Immature natural killer cell (primary cell): ENCODE measurements around the gene GALNS. TPM values are rescaled to one million over a fixed set of nuclear protein-coding genes. Genes with fewer than 3 reads are reported as not detected.
"Not testable (repeated sequence)": the region's sequence is repeated elsewhere in the genome, so short reads cannot be mapped to it uniquely, and the experiment has no call there.

Experiments used
- DNase-seq, 3 donors: peaks; one replicate each; pipeline ENCODE4 v3.0.0; 2022; ENCODE audit warnings: mixed read lengths in 1 of 3
- H3K27ac Mint-ChIP-seq, 6 donors: one replicate each; pipeline ENCODE4 v1.8.0; 2020; ENCODE audit warnings: mixed read lengths in 6 of 6, mild to moderate bottlenecking in 5 of 6, inconsistent platforms in 4 of 6, moderate library complexity in 3 of 6
- H3K27me3 Mint-ChIP-seq, 3 donors: one replicate each; pipeline ENCODE4 v1.8.0; 2020 to 2021; ENCODE audit warnings: low read depth in 3 of 3, mild to moderate bottlenecking in 3 of 3, mixed read lengths in 3 of 3, moderate library complexity in 3 of 3, inconsistent platforms in 1 of 3
- H3K36me3 Mint-ChIP-seq, 3 donors: one replicate each; pipeline ENCODE4 v1.8.0; 2020; ENCODE audit warnings: mixed read lengths in 3 of 3, inconsistent platforms in 2 of 3, mild to moderate bottlenecking in 2 of 3
- H3K4me1 Mint-ChIP-seq, 2 donors: one replicate each; pipeline ENCODE4 v1.8.0; 2020; ENCODE audit warnings: inconsistent platforms in 2 of 2, mild to moderate bottlenecking in 2 of 2, mixed read lengths in 2 of 2, moderate library complexity in 1 of 2
- H3K4me3 Mint-ChIP-seq, 5 donors: one replicate each; pipeline ENCODE4 v1.8.0; 2020; ENCODE audit warnings: mild to moderate bottlenecking in 5 of 5, mixed read lengths in 5 of 5, inconsistent platforms in 3 of 5, moderate library complexity in 3 of 5
- H3K9me3 Mint-ChIP-seq, 6 donors: one replicate each; pipeline ENCODE4 v1.8.0; 2020; ENCODE audit warnings: mild to moderate bottlenecking in 6 of 6, mixed read lengths in 6 of 6, inconsistent platforms in 4 of 6, moderate library complexity in 3 of 6
- polyA plus RNA-seq, 3 donors: library from polyadenylated mRNA; unstranded; fragments of 300-500 nt; fragmentation: Illumina TruSeq; gene quantifications; one replicate each; pipeline ENCODE4 v1.2.3, GENCODE V29; 2021

Gene GALNS
- polyA plus RNA-seq, 3 donors from 2014 or later, result 10.4 to 15.4 (median 10.9) TPM

DNA sequence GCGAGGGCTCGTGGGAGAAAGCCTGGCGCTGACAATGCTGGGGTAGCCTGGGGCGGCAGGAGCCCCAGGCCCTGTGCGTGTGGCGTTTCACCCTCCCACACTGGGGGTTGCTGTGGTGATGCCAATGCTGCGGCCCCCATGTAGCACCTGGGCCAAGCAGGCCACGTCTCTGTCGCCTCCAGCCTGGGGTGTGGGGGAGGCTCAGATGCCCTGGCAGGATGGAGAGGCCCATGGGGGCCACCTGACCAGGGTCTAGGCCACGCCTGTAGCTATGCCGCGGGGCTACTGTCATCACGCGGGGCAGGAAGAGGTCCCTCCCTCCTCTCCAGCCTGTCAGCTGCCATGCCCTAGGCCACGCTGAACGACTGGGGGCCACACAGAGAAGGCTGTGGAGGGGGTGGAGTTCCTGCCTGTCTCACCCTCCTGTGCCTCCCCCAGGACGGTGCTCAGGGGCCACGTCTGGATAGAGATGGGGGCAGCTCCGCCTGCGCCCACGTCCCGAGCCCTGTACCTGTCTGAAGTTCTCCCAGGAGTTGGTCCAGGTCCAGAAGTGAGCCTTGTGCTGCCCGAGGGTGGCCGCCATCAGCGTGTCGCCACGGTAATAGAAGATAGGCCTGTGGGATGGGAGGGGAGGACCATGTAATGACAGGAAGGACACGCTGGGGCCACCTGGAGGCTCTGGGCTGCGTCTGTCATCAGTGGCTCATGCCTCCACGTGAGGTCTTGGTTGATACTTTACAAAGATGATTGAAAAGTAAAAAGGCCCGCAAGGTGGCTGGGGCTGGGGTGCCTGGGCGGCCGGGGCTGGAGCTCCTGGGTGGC, 32.3 kb downstream of the GALNS start:
- DNase-seq, result no peak

DNA sequence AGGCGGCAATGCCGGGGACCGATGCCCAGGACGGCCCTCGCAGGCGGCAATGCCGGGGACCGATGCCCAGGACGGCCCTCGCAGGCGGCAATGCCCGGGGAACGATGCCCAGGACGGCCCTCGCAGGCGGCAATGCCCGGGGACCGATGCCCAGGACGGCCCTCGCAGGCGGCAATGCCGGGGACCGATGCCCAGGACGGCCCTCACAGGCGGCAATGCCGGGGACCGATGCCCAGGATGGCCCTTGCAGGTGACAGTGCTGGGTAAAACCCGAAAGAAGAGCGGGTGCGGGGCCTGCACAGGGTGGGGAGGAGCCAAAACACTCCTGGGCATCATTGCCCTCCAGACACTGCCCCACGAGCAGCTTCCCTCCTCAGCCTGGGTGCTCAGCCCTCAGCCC, 33.1 kb downstream of the GALNS start:
- not testable (repeated sequence) for H3K9me3 Mint-ChIP-seq, H3K36me3 Mint-ChIP-seq, H3K4me3 Mint-ChIP-seq, H3K4me1 Mint-ChIP-seq, DNase-seq, H3K27me3 Mint-ChIP-seq, H3K27ac Mint-ChIP-seq

More for the DNA sequence above, 32.3 kb downstream of the GALNS start:
- Mint-ChIP-seq H3K4me1 (no peaks in the 10 kb centered on the region), H3K27ac (no peak overlapping the region), H3K36me3 (peaks cover 0 to 3% (median 0%) of the 10 kb centered on the region in 3 donors), H3K4me3 (no peak overlapping the region), H3K27me3 (peaks cover 0 to 3% (median 2%) of the 10 kb centered on the region in 3 donors), H3K9me3 (no peaks in the 10 kb centered on the region)

DNA sequence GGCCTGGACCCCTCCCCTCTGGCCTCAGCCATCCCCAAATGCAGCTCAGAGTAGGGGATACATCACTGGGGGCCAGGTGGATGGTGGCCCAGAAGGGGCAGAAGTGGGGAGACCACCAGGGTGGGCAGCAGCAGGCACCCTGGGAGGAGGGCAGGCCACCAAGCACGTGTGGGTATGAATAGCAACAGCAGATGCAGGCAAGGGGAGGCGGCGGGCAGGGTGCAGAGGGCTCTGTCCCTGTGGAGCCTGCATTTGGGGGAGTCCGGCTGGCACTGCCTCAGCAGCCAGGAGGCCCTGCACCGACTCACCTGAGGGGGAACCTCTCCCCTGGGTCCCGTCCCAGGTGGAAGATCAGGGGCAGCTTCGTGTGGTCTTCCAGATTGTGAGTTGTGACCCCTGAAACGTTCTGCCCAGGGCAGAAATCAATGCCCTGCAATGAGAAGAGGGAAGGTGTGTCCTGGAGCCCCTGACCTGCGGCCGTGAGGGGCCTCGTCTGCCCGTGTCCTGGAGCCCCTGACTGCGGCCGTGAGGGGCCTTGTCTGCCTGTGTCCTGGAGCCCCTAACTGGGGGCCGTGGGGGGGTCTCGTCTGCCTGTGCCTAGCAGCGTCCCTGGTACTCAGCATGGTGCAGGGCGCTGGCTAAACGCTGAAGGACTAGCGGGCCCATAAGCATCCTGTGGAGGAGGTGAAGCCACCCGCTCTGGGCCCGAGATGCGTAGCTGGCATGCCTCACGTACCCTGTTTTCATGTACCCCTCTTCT, 34.3 kb downstream of the GALNS start:
- Mint-ChIP-seq H3K9me3 (no peaks in the 10 kb centered on the region), H3K27ac (no peak overlapping the region), H3K27me3 (peaks cover 2% of the 10 kb centered on the region in 3 donors), H3K36me3 (peaks cover 0 to 3% (median 0%) of the 10 kb centered on the region in 3 donors), H3K4me1 (no peaks in the 10 kb centered on the region), H3K4me3 (no peak overlapping the region)
- DNase-seq, result no peak

DNA sequence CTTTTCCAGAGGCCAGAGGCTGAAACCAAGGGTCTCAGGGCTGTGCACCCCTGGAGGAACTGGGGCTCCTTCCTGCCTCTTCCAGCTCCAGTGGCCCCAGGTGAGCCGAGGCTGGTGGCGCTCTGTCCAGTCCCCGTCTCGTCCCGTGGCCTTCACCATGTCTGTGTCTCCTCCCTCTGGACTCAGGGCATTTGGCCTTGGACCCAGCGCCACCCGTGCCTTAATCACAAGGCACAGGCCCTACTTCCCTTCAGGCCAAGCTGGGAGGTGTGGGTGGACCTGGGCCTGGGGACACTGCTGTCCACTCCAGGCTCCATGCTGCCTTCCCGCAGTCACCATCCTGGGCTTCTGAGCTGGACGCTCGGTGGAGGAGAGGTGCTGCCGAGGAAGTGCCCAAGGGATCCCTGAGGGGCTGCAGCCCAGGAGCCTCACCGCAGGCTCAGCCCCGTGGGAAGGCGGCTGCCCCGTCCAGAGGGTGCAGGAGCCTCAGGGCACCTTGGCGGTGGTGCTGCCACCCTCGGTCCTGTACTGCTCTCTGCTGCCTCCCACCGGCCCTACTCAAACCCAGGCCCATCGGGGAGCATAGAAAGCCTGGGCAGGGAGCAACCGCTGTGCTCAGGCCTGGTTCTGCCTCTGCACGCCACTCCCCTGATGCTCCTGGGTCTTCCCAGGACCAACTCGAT, 35.4 kb downstream of the GALNS start:
- Mint-ChIP-seq H3K27ac (no peak overlapping the region), H3K27me3 (peaks cover 2% of the 10 kb centered on the region in 3 donors), H3K9me3 (no peaks in the 10 kb centered on the region), H3K36me3 (peaks cover 0 to 3% (median 0%) of the 10 kb centered on the region in 3 donors), H3K4me1 (no peaks in the 10 kb centered on the region), H3K4me3 (no peak overlapping the region)
- no peak for DNase-seq

- Mint-ChIP-seq H3K4me1 (no peaks in the 10 kb centered on the region), H3K36me3 (peaks cover 0 to 3% (median 0%) of the 10 kb centered on the region in 3 donors), H3K4me3 (no peak overlapping the region), H3K27me3 (peaks cover 0 to 2% (median 2%) of the 10 kb centered on the region in 3 donors), H3K9me3 (no peaks in the 10 kb centered on the region), H3K27ac (no peak overlapping the region)
- no peak for DNase-seq
Observed at GRCh38 chr16:88820385-88821025, 36.2 kb downstream of the GALNS start.

GRCh38 chr16:88819126-88819525, 37.6 kb downstream of the GALNS start:
- DNase-seq, result no peak
- Mint-ChIP-seq H3K27me3 (peaks cover 0 to 2% (median 1%) of the 10 kb centered on the region in 3 donors), H3K27ac (no peak overlapping the region), H3K4me1 (no peaks in the 10 kb centered on the region), H3K36me3 (peaks cover 0 to 3% (median 0%) of the 10 kb centered on the region in 3 donors), H3K9me3 (no peaks in the 10 kb centered on the region), H3K4me3 (no peak overlapping the region)

GRCh38 chr16:88818575-88818874, 38.2 kb downstream of the GALNS start:
- Mint-ChIP-seq H3K27ac (no peak overlapping the region), H3K9me3 (no peaks in the 10 kb centered on the region), H3K27me3 (peaks cover 0 to 2% (median 1%) of the 10 kb centered on the region in 3 donors), H3K36me3 (peaks cover 0 to 3% (median 0%) of the 10 kb centered on the region in 3 donors), H3K4me1 (peaks cover 0 to 2% of the 10 kb centered on the region in 2 donors), H3K4me3 (no peak overlapping the region)
- no peak for DNase-seq

GRCh38 chr16:88817785-88818574, 38.8 kb downstream of the GALNS start:
- Mint-ChIP-seq H3K4me1 (peaks cover 0 to 2% of the 10 kb centered on the region in 2 donors), H3K36me3 (peaks cover 0 to 1% (median 0%) of the 10 kb centered on the region in 3 donors), H3K4me3 (no peak overlapping the region), H3K27me3 (peaks cover 0 to 2% (median 1%) of the 10 kb centered on the region in 3 donors), H3K9me3 (no peaks in the 10 kb centered on the region), H3K27ac (no peak overlapping the region)
- DNase-seq, result no peak

DNA sequence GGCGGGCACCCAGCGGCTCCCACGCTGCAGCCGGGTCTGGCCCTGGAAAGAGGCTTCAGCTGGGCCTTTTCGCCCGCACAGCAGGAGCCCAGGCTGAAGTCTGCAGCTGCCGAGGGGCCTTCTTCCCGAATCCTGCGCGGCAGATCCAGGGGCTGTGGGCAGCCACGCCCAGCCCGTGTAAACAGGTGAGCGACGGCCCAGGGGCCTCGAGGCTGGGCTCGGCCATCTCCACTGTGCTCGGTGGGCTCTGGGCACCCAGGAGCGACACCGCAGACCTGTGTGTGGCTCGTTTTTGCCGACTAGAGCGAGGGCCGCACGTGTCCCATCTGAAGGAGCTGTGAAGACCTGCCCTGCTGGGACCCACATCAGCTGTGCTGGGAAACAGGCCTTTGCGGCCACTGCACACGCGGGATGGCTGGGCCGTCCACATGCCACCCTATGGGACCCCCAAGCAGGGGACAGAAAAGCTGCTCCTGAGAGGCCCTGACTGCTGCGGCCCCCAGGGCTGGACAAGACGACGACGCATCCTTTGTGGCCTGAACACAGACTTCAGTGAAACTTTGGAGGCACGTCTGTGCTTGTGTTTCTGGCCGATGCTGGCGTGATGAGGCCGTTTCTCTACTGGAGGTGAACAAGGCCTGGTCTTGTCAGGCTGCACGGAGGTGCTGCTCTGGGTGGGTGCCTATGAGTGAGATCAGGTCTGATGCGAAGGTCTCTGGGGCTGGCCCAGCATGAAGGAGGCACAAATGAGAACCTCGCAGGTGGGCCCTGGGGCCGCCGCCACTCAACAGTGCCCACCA, 39.8 kb downstream of the GALNS start:
- Mint-ChIP-seq H3K27me3 (peaks cover under 1 to 3% (median 2%) of the 10 kb centered on the region in 3 donors), H3K36me3 (no peaks in the 10 kb centered on the region), H3K4me1 (peaks cover 0 to 6% of the 10 kb centered on the region in 2 donors), H3K9me3 (no peaks in the 10 kb centered on the region), H3K4me3 (no peak overlapping the region), H3K27ac (no peak overlapping the region)
- DNase-seq, result no peak

DNA sequence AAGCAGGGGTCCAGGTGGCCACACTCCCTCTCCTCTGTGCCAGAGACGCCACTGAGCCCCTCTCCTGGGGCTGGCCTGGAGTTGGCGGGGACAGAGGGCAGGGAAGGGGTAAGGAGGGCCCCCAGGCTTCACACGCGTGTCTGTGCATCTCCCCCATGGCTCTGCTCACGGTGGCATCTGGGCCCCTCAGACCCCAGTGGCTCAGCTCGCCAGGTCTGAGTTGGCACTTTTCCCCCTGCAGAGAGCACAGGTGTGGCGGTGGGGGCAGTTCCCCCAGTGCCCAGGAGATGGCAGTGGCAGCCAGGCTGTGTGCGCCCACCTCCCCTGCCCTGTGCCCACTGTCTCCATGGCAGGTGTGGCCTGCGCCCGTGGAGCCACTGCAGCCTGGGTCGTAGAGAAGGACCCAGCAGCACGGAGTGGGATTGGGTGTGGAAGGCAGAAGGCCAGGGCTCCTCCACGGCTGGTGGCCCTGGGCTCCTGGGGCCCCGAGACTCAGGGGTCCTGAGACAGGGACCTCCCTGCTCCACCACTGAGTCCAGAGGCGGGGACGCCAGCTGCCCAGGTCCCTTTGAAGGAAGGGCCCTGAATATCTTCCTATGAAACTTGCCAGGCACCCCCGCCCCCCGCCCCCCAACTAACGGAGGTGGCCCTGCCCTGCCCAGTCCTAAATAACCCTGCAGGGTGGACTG, 40.7 kb downstream of the GALNS start:
- H3K27me3 Mint-ChIP-seq, result peaks cover 2 to 6% (median 2%) of the 10 kb centered on the region in 3 donors
- DNase-seq, result peak in 2 of 3 donors; percentile 23 to 43
- H3K27ac Mint-ChIP-seq, result no peak overlapping the region
- no peaks in the 10 kb centered on the region for H3K36me3 Mint-ChIP-seq
- H3K9me3 Mint-ChIP-seq, result no peaks in the 10 kb centered on the region
- H3K4me3 Mint-ChIP-seq, result no peak overlapping the region
- H3K4me1 Mint-ChIP-seq, result peaks cover 0 to 8% of the 10 kb centered on the region in 2 donors

GRCh38 chr16:88815227-88815626, 41.5 kb downstream of the GALNS start:
- DNase-seq, result no peak
- H3K4me1 Mint-ChIP-seq, result peaks cover 0 to 16% of the 10 kb centered on the region in 2 donors
- no peaks in the 10 kb centered on the region for H3K9me3 Mint-ChIP-seq
- H3K27ac Mint-ChIP-seq, result no peak overlapping the region
- no peaks in the 10 kb centered on the region for H3K36me3 Mint-ChIP-seq
- H3K27me3 Mint-ChIP-seq, result peaks cover 2 to 6% (median 2%) of the 10 kb centered on the region in 3 donors
- no peak overlapping the region for H3K4me3 Mint-ChIP-seq

DNA sequence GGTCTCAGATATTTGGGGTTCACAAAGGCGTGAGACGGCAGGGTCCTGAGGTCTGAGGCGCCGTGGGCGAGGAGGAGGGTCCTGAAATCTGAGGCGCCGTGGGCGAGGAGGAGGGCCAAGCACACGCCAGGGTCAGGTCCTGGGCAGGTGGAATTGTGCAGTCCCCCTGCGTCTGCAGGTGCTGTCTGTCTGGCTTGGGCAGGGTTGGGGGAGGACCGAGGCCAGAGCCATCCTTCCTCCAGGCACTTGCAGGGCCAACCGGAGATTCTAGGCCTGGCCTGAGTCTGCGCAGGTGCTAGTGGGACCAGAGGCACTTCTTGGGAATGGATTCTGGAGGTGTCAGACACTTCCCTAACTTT, 42.6 kb downstream of the GALNS start:
- H3K4me1 Mint-ChIP-seq, result peaks cover 0 to 19% of the 10 kb centered on the region in 2 donors
- peak overlapping the region in 4 of 5 donors; percentile 29 to 68 (median 55) for H3K4me3 Mint-ChIP-seq
- peaks cover 2 to 6% (median 2%) of the 10 kb centered on the region in 3 donors for H3K27me3 Mint-ChIP-seq
- no peak for DNase-seq
- no peaks in the 10 kb centered on the region for H3K36me3 Mint-ChIP-seq
- H3K27ac Mint-ChIP-seq, result no peak overlapping the region
- H3K9me3 Mint-ChIP-seq, result no peaks in the 10 kb centered on the region
